KMS-11 (cell line): ENCODE data around the gene TSPAN10.

Experiments
- H2AFZ ChIP-seq: fragments of 200-600 bp; sonication (generic); 2 replicates; pipeline ENCODE4 v1.6.1; 2016; ENCODE audit warnings: antibody characterized with exemption, mixed run types, low read depth
- H3K27ac ChIP-seq: fragments of 200-600 bp; sonication (generic); 2 replicates; pipeline ENCODE4 v1.6.1; 2016; ENCODE audit warnings: mild to moderate bottlenecking, mixed run types
- H3K27me3 ChIP-seq: fragments of 200-600 bp; sonication (generic); 2 replicates; pipeline ENCODE4 v1.6.1; 2017; ENCODE audit warnings: mild to moderate bottlenecking, low read depth, mixed run types, moderate library complexity; ENCODE audit not compliant: insufficient read depth
- H3K36me3 ChIP-seq: fragments of 200-600 bp; sonication (generic); 2 replicates; pipeline ENCODE4 v1.6.1; 2017; ENCODE audit warnings: mild to moderate bottlenecking, mixed run types; ENCODE audit not compliant: insufficient read depth
- H3K4me1 ChIP-seq: fragments of 200-600 bp; sonication (generic); 2 replicates; pipeline ENCODE4 v1.6.1; 2016; ENCODE audit warnings: mild to moderate bottlenecking, low read depth, mixed run types; ENCODE audit not compliant: poor library complexity, severe bottlenecking
- H3K4me2 ChIP-seq: fragments of 200-600 bp; sonication (generic); 2 replicates; pipeline ENCODE4 v1.7.0; 2016; ENCODE audit warnings: mild to moderate bottlenecking, mixed run types
- H3K4me3 ChIP-seq: fragments of 200-600 bp; sonication (generic); IDR thresholded peaks from 2 replicates; pipeline ENCODE4 v1.6.1; 2017; ENCODE audit warnings: low read depth, low read length, mixed read lengths; ENCODE audit not compliant: insufficient read depth
- H3K79me2 ChIP-seq: fragments of 200-600 bp; sonication (generic); 2 replicates; pipeline ENCODE4 v1.6.1; 2016; ENCODE audit warnings: low read depth, mixed run types; ENCODE audit not compliant: insufficient read depth
- H3K9ac ChIP-seq: fragments of 200-600 bp; sonication (generic); 2 replicates; pipeline ENCODE4 v1.6.1; 2016; ENCODE audit warnings: mild to moderate bottlenecking, mixed run types
- H4K20me1 ChIP-seq: fragments of 200-600 bp; sonication (generic); 2 replicates; pipeline ENCODE4 v1.6.1; 2016; ENCODE audit warnings: mild to moderate bottlenecking, mixed run types; ENCODE audit not compliant: insufficient read depth
- TF ChIP-seq, protein P1 (sequence below): fragments of 200-600 bp; sonication (generic); conservative IDR thresholded peaks from 2 replicates; pipeline ENCODE4 v1.6.1; 2017; ENCODE audit warnings: low read depth, mild to moderate bottlenecking, antibody characterized with exemption, low read length, moderate library complexity, mixed read lengths

TSPAN10 gene

GRCh38 chr17:81697261-81698044 lies 60.5 kb downstream of the TSPAN10 start:
- Histone ChIP-seq H2AFZ (no peak overlapping the region), H3K4me3 (no peak overlapping the region), H3K4me2 (no peak overlapping the region), H3K27me3 (no peaks in the 10 kb centered on the region), H4K20me1 (no peaks in the 10 kb centered on the region), H3K4me1 (peaks cover 17% of the 10 kb centered on the region), H3K36me3 (no peaks in the 10 kb centered on the region; the same call in 1 of the 2 replicates), H3K27ac (no peak overlapping the region), H3K9ac (no peak overlapping the region), H3K79me2 (peaks cover 30% of the 10 kb centered on the region)
- TF ChIP-seq, protein P1, sequence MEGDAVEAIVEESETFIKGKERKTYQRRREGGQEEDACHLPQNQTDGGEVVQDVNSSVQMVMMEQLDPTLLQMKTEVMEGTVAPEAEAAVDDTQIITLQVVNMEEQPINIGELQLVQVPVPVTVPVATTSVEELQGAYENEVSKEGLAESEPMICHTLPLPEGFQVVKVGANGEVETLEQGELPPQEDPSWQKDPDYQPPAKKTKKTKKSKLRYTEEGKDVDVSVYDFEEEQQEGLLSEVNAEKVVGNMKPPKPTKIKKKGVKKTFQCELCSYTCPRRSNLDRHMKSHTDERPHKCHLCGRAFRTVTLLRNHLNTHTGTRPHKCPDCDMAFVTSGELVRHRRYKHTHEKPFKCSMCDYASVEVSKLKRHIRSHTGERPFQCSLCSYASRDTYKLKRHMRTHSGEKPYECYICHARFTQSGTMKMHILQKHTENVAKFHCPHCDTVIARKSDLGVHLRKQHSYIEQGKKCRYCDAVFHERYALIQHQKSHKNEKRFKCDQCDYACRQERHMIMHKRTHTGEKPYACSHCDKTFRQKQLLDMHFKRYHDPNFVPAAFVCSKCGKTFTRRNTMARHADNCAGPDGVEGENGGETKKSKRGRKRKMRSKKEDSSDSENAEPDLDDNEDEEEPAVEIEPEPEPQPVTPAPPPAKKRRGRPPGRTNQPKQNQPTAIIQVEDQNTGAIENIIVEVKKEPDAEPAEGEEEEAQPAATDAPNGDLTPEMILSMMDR, result no peak
